ENCODE results near the gene ABHD1.

DNA sequence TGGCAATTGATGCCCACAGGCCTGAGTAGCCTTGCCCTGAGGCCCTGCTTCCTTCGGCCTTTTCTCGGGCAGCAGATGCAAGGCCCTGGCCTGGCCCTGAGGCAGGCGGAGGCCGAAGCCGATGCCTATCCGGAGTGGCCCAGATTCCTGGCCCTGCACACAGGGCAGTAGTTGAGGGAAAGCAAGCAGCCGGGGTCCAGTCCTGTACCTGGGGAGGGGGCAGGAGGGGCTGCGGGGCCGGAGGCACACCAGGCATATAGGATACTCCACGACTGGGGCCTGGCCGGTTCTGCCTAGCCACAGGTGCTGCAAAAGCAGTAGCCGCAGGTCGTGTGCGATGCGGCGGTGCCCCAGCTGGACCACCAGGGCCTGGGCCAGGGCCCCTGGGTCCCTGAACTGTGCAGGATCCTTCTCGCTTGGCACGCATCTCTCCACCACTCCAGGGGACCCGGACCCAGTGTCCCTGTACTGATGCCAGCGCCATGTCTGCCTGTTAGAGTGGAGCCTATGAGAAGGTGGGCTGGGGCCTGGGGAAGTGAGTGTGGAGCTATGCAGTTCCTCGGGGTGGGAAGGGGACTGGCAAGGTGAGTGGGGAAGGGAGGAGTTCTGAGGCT is 13.8 kb downstream of the ABHD1 start:
- TF ChIP-seq, protein P1, sequence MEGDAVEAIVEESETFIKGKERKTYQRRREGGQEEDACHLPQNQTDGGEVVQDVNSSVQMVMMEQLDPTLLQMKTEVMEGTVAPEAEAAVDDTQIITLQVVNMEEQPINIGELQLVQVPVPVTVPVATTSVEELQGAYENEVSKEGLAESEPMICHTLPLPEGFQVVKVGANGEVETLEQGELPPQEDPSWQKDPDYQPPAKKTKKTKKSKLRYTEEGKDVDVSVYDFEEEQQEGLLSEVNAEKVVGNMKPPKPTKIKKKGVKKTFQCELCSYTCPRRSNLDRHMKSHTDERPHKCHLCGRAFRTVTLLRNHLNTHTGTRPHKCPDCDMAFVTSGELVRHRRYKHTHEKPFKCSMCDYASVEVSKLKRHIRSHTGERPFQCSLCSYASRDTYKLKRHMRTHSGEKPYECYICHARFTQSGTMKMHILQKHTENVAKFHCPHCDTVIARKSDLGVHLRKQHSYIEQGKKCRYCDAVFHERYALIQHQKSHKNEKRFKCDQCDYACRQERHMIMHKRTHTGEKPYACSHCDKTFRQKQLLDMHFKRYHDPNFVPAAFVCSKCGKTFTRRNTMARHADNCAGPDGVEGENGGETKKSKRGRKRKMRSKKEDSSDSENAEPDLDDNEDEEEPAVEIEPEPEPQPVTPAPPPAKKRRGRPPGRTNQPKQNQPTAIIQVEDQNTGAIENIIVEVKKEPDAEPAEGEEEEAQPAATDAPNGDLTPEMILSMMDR (IDR thresholded peaks at IDR 0.05): no peak
- no peak for TF ChIP-seq POLR2A (IDR thresholded peaks at IDR 0.05)

Measured in body of pancreas (tissue), 4 donors.